H9 (cell line): ENCODE data around the gene KIR3DL3. TPM values are rescaled to one million over a fixed set of nuclear protein-coding genes. Genes with fewer than 3 reads are reported as not detected.

Experiments
- DNase-seq: peaks from one replicate; pipeline ENCODE4 v3.0.0-alpha.2; 2017
- H2AFZ ChIP-seq: one replicate; pipeline ENCODE4 v1.6.1; 2013; ENCODE audit warnings: mild to moderate bottlenecking, low read length, control low read depth, moderate library complexity
- H2AK5ac ChIP-seq: 2 replicates; pipeline ENCODE4 v1.6.1; 2013; ENCODE audit warnings: low read length, control low read depth, mixed read lengths; ENCODE audit not compliant: insufficient read length
- H2BK120ac ChIP-seq: one replicate; pipeline ENCODE4 v1.6.1; 2013; ENCODE audit warnings: low read depth, mild to moderate bottlenecking, low read length, control low read depth, inconsistent platforms; ENCODE audit not compliant: poor library complexity, severe bottlenecking
- H2BK12ac ChIP-seq: 2 replicates; pipeline ENCODE4 v1.6.1; 2013; ENCODE audit warnings: low read length, control low read depth, mixed read lengths, low read depth; ENCODE audit not compliant: insufficient read length
- H2BK15ac ChIP-seq: 2 replicates; pipeline ENCODE4 v1.6.1; 2013; ENCODE audit warnings: low read depth, low read length, control low read depth
- H2BK20ac ChIP-seq: one replicate; pipeline ENCODE4 v1.6.1; 2013; ENCODE audit warnings: low read depth, mild to moderate bottlenecking, low read length, control low read depth, inconsistent platforms; ENCODE audit not compliant: poor library complexity, severe bottlenecking
- H2BK5ac ChIP-seq: 2 replicates; pipeline ENCODE4 v1.6.1; 2013; ENCODE audit warnings: low read length, control low read depth, mixed read lengths; ENCODE audit not compliant: insufficient read length
- H3K14ac ChIP-seq: 2 replicates; pipeline ENCODE4 v1.6.1; 2013; ENCODE audit warnings: low read length, control low read depth; ENCODE audit not compliant: insufficient read depth
- H3K18ac ChIP-seq: 2 replicates; pipeline ENCODE4 v1.6.1; 2013; ENCODE audit warnings: low read depth, mild to moderate bottlenecking, mixed read lengths, low read length, control low read depth; ENCODE audit not compliant: insufficient read length
- H3K23ac ChIP-seq: 2 replicates; pipeline ENCODE4 v1.6.1; 2013; ENCODE audit warnings: low read length, control low read depth, mixed read lengths, low read depth; ENCODE audit not compliant: insufficient read length
- H3K23me2 ChIP-seq: 2 replicates; pipeline ENCODE4 v1.6.1; 2013; ENCODE audit warnings: low read depth, mild to moderate bottlenecking, mixed read lengths, low read length, control low read depth; ENCODE audit not compliant: insufficient read length, poor library complexity, severe bottlenecking
- H3K27ac ChIP-seq: 2 replicates; pipeline ENCODE4 v1.5.1; 2013; ENCODE audit warnings: low read length, control low read depth, mixed read lengths, low read depth; ENCODE audit not compliant: insufficient read length
- H3K27me3 ChIP-seq: 2 replicates; pipeline ENCODE4 v1.6.1; 2013; ENCODE audit warnings: low read length, control low read depth, inconsistent platforms; ENCODE audit not compliant: insufficient read depth
- H3K4ac ChIP-seq: 2 replicates; pipeline ENCODE4 v1.6.1; 2013; ENCODE audit warnings: low read depth, mild to moderate bottlenecking, control low read depth, inconsistent platforms, low read length, moderate library complexity
- H3K4me1 ChIP-seq: 2 replicates; pipeline ENCODE4 v1.6.1; 2013; ENCODE audit warnings: low read length, control low read depth, inconsistent platforms; ENCODE audit not compliant: insufficient read depth
- H3K4me2 ChIP-seq: 2 replicates; pipeline ENCODE4 v1.6.1; 2013; ENCODE audit warnings: low read length, control low read depth, mixed read lengths; ENCODE audit not compliant: insufficient read length, insufficient read depth
- H3K56ac ChIP-seq: 2 replicates; pipeline ENCODE4 v1.6.1; 2013; ENCODE audit warnings: low read depth, mild to moderate bottlenecking, mixed read lengths, low read length, control low read depth; ENCODE audit not compliant: insufficient read length
- H3K79me1 ChIP-seq: 2 replicates; pipeline ENCODE4 v1.6.1; 2013; ENCODE audit warnings: low read depth, mild to moderate bottlenecking, moderate library complexity, low read length, control low read depth, inconsistent platforms; ENCODE audit not compliant: insufficient read depth, poor library complexity, severe bottlenecking
- H3K79me2 ChIP-seq: 2 replicates; pipeline ENCODE4 v1.6.1; 2013; ENCODE audit warnings: low read length, control low read depth, inconsistent platforms; ENCODE audit not compliant: insufficient read depth
- H3K9ac ChIP-seq: 2 replicates; pipeline ENCODE4 v1.6.1; 2013; ENCODE audit warnings: low read length, control low read depth, mixed read lengths; ENCODE audit not compliant: insufficient read length; ENCODE audit errors: extremely low read depth
- H3K9me3 ChIP-seq: one replicate; pipeline ENCODE4 v1.6.1; 2013; ENCODE audit warnings: low read depth, low read length, inconsistent platforms; ENCODE audit not compliant: control insufficient read depth
- H3T11ph ChIP-seq: one replicate; pipeline ENCODE4 v1.6.1; 2013; ENCODE audit warnings: mild to moderate bottlenecking, low read length, control low read depth, inconsistent platforms
- H4K20me1 ChIP-seq: one replicate; pipeline ENCODE4 v1.6.1; 2013; ENCODE audit not compliant: control insufficient read depth, insufficient read length, insufficient read depth
- H4K5ac ChIP-seq: 2 replicates; pipeline ENCODE4 v1.6.1; 2013; ENCODE audit warnings: low read depth, mild to moderate bottlenecking, mixed read lengths, low read length, control low read depth; ENCODE audit not compliant: insufficient read length
- H4K8ac ChIP-seq: replicated peaks from 2 replicates; pipeline ENCODE4 v1.6.1; 2013; ENCODE audit warnings: low read length, control low read depth, mixed read lengths, low read depth; ENCODE audit not compliant: insufficient read length
- H4K91ac ChIP-seq: 2 replicates; pipeline ENCODE4 v1.6.1; 2013; ENCODE audit warnings: low read depth, mild to moderate bottlenecking, moderate library complexity, mixed read lengths, low read length, control low read depth; ENCODE audit not compliant: insufficient read length
- H3K27ac Mint-ChIP-seq, 3 experiments: 2 replicates in 2 of 3; 3 replicates in 1 of 3; pipeline ENCODE4 v1.8.0; 2020 to 2021; ENCODE audit warnings: mixed read lengths in 3 of 3, mild to moderate bottlenecking in 1 of 3, moderate library complexity in 1 of 3
- H3K27me3 Mint-ChIP-seq: 2 replicates; pipeline ENCODE4 v1.8.0; 2021; ENCODE audit warnings: low read depth, mild to moderate bottlenecking, moderate library complexity, mixed read lengths
- H3K36me3 Mint-ChIP-seq, 3 experiments: 2 replicates in 2 of 3; 3 replicates in 1 of 3; pipeline ENCODE4 v1.8.0; 2020 to 2021; ENCODE audit warnings: low read depth in 3 of 3, mixed read lengths in 3 of 3; ENCODE audit not compliant: insufficient read depth in 1 of 3
- H3K4me1 Mint-ChIP-seq, 2 experiments: 2 replicates each; pipeline ENCODE4 v1.8.0; 2020; ENCODE audit warnings: mixed read lengths in 2 of 2
- H3K4me3 Mint-ChIP-seq, 2 experiments: 2 replicates in 1 of 2; 3 replicates in 1 of 2; pipeline ENCODE4 v1.8.0; 2020 to 2021; ENCODE audit warnings: mild to moderate bottlenecking in 2 of 2, mixed read lengths in 2 of 2, moderate library complexity in 1 of 2
- H3K9me3 Mint-ChIP-seq, 2 experiments: 2 replicates in 1 of 2; 3 replicates in 1 of 2; pipeline ENCODE4 v1.8.0; 2020; ENCODE audit warnings: mild to moderate bottlenecking in 2 of 2, mixed read lengths in 2 of 2, moderate library complexity in 1 of 2
- WGBS: extraction: QIAGEN DNeasy Blood & Tissue Kit; methylation state at CpG from one replicate; pipeline ENCODE4 v1.1.7; 2013; ENCODE audit warnings: missing lambda C conversion rate, low lambda C conversion rate, mixed read lengths; ENCODE audit not compliant: insufficient read length; ENCODE audit errors: extremely low coverage; 5-methylcytosine and 5-hydroxymethylcytosine counted together
- total RNA-seq: library from RNA; stranded (reverse); gene quantifications from 2 replicates; pipeline ENCODE4 v1.2.1, GENCODE V29; 2021
- TF ChIP-seq, protein P1 (sequence below): fragments of 200-600 bp; sonication (generic); conservative IDR thresholded peaks from 3 replicates; pipeline ENCODE4 v1.8.0; 2021; ENCODE audit warnings: antibody characterized with exemption, mild to moderate bottlenecking

KIR3DL3 gene
- total RNA-seq, 1 experiment from 2014 or later, result not detected

DNA sequence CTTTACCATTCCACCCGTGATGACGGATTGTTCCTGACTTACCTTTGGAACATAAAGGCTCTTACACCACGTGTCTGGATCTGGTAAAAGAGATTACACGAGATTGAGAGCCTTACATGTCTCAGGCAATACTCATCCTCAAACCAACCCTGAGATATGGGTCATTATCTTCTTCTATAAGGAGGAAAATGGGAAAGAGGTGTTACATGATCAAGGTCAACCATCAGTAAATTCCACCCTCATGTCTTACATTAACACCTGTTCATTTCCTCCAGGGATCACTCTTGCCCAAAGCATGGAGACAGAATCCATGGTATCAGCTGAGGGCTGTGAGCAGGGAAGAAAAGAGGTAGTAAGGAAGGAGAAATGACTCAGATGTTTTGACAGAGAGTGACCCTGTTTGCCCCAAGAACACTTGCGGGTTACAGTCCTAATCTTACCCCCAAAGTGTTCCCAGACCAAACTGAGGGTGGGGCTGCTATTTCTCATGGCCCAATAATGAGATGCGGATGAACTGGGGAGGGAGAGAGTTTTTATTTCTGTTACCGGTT is 41.9 kb upstream of the KIR3DL3 start:
- H3K79me2 ChIP-seq, result no peaks in the 10 kb centered on the region
- H3K4me1 ChIP-seq, result no peaks in the 10 kb centered on the region
- H3K56ac ChIP-seq, result no peak overlapping the region
- no peaks in the 10 kb centered on the region for H3K27me3 ChIP-seq
- no peaks in the 10 kb centered on the region for H3K4me1 Mint-ChIP-seq
- TF ChIP-seq, protein P1, sequence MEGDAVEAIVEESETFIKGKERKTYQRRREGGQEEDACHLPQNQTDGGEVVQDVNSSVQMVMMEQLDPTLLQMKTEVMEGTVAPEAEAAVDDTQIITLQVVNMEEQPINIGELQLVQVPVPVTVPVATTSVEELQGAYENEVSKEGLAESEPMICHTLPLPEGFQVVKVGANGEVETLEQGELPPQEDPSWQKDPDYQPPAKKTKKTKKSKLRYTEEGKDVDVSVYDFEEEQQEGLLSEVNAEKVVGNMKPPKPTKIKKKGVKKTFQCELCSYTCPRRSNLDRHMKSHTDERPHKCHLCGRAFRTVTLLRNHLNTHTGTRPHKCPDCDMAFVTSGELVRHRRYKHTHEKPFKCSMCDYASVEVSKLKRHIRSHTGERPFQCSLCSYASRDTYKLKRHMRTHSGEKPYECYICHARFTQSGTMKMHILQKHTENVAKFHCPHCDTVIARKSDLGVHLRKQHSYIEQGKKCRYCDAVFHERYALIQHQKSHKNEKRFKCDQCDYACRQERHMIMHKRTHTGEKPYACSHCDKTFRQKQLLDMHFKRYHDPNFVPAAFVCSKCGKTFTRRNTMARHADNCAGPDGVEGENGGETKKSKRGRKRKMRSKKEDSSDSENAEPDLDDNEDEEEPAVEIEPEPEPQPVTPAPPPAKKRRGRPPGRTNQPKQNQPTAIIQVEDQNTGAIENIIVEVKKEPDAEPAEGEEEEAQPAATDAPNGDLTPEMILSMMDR, result no peak
- H4K8ac ChIP-seq, result no peak overlapping the region
- WGBS, result no CpG with 5 or more reads among the region's 7 CpGs
- no peak overlapping the region for H2AFZ ChIP-seq
- no peak overlapping the region for H3K27ac ChIP-seq
- H3K23ac ChIP-seq, result no peak overlapping the region
- no peak overlapping the region for H2BK12ac ChIP-seq
- no peak overlapping the region for H3K4me3 Mint-ChIP-seq
- peaks cover 60% of the 10 kb centered on the region for H3K9me3 ChIP-seq
- no peak overlapping the region for H3K18ac ChIP-seq
- H3K79me1 ChIP-seq, result no peaks in the 10 kb centered on the region
- H2BK5ac ChIP-seq, result no peak overlapping the region
- H3K4me2 ChIP-seq, result no peak overlapping the region
- no peak overlapping the region for H2BK15ac ChIP-seq
- H3T11ph ChIP-seq, result no peak overlapping the region
- peaks cover 78 to 84% of the 10 kb centered on the region in 2 experiments for H3K9me3 Mint-ChIP-seq
- no peak overlapping the region for H2BK20ac ChIP-seq
- H3K27me3 Mint-ChIP-seq, result no peaks in the 10 kb centered on the region; the same call in 1 of the 2 replicates
- no peak overlapping the region for H3K4ac ChIP-seq
- H2BK120ac ChIP-seq, result no peak overlapping the region
- H3K9ac ChIP-seq, result no peak overlapping the region
- H3K36me3 Mint-ChIP-seq, result peaks cover 4 to 21% (median 5%) of the 10 kb centered on the region in 3 experiments; a peak in 3 of 7 replicates
- no peak overlapping the region for H3K14ac ChIP-seq
- no peaks in the 10 kb centered on the region for H4K20me1 ChIP-seq
- no peak for DNase-seq
- H4K91ac ChIP-seq, result no peak overlapping the region
- no peak overlapping the region for H4K5ac ChIP-seq
- H2AK5ac ChIP-seq, result no peak overlapping the region
- H3K23me2 ChIP-seq, result no peaks in the 10 kb centered on the region
- H3K27ac Mint-ChIP-seq, result no peak overlapping the region
